Glutamatergic neuron (in vitro differentiated cells): ENCODE results near the gene CATSPERB. TPM values are rescaled to one million over a fixed set of nuclear protein-coding genes. Genes with fewer than 3 reads are reported as not detected.
"Not testable (repeated sequence)": the region's sequence is repeated elsewhere in the genome, so short reads cannot be mapped to it uniquely, and the experiment has no call there.

Experiments
- DNase-seq: peaks from one replicate; pipeline ENCODE4 v3.0.0; 2022
- H3K27ac Mint-ChIP-seq: one replicate; pipeline ENCODE4 v1.8.0; 2020; ENCODE audit warnings: mild to moderate bottlenecking, mixed read lengths, inconsistent platforms; ENCODE audit not compliant: unreplicated experiment
- H3K27me3 Mint-ChIP-seq: one replicate; pipeline ENCODE4 v1.8.0; 2020; ENCODE audit warnings: mild to moderate bottlenecking, moderate library complexity, mixed read lengths, inconsistent platforms; ENCODE audit not compliant: unreplicated experiment
- H3K36me3 Mint-ChIP-seq: one replicate; pipeline ENCODE4 v1.8.0; 2020; ENCODE audit warnings: mild to moderate bottlenecking, mixed read lengths, inconsistent platforms; ENCODE audit not compliant: unreplicated experiment
- H3K4me1 Mint-ChIP-seq: one replicate; pipeline ENCODE4 v1.8.0; 2020; ENCODE audit warnings: mild to moderate bottlenecking, low read depth, mixed read lengths, inconsistent platforms; ENCODE audit not compliant: unreplicated experiment
- H3K4me3 Mint-ChIP-seq: one replicate; pipeline ENCODE4 v1.8.0; 2020; ENCODE audit warnings: mild to moderate bottlenecking, mixed read lengths, inconsistent platforms; ENCODE audit not compliant: unreplicated experiment
- H3K9me3 Mint-ChIP-seq: one replicate; pipeline ENCODE4 v1.8.0; 2020; ENCODE audit warnings: mild to moderate bottlenecking, moderate library complexity, mixed read lengths, inconsistent platforms; ENCODE audit not compliant: unreplicated experiment
- CTCF ChIP-seq: fragments of 200-600 bp; sonication (generic); IDR thresholded peaks from one replicate; pipeline ENCODE4 v1.5.0; 2021; ENCODE audit not compliant: partially characterized antibody, unreplicated experiment
- total RNA-seq: library from RNA; stranded (reverse); fragmentation: NEBNext Ultra II Directional; extraction: Animal tissue kit (Norgen Biotek cat#: 25700); gene quantifications from one replicate; pipeline ENCODE4 v1.2.1, GENCODE V29; 2021; ENCODE audit not compliant: unreplicated experiment

CATSPERB gene
- total RNA-seq, 1 donor from 2014 or later: not detected

- Mint-ChIP-seq H3K27ac (no peak overlapping the region), H3K36me3 (peaks cover 3% of the 10 kb centered on the region), H3K4me1 (no peaks in the 10 kb centered on the region), H3K27me3 (peaks cover 2% of the 10 kb centered on the region), H3K9me3 (peaks cover 4% of the 10 kb centered on the region), H3K4me3 (no peak overlapping the region)
- TF ChIP-seq CTCF: no peak
- DNase-seq: no peak
Observed at GRCh38 chr14:91681118-91681517, 50.8 kb downstream of the CATSPERB start.

DNA sequence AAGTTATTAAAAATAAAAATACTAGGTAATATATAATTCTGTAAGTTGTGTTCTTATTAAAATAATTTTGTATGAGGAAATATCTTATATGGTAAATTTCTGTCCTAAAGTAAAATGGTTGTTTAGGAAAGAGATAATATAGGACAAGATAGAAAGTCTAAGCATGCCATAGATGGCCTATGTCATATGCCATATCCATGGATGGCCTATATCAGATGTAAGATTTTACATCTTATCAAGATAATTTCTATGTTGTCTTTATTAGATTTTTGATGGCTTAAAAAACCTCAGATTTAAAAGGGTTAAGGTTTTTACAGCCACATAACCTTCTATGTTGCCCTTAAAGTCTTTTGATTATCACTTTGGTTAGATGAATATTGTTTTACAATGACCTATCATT is 52.6 kb downstream of the CATSPERB start:
- H3K9me3 Mint-ChIP-seq: peaks cover 9% of the 10 kb centered on the region
- H3K27me3 Mint-ChIP-seq: peaks cover 4% of the 10 kb centered on the region
- no peaks in the 10 kb centered on the region for H3K4me1 Mint-ChIP-seq
- no peak for DNase-seq
- H3K27ac Mint-ChIP-seq: no peak overlapping the region
- no peak overlapping the region for H3K4me3 Mint-ChIP-seq
- peaks cover 8% of the 10 kb centered on the region for H3K36me3 Mint-ChIP-seq
- TF ChIP-seq CTCF: no peak

DNA sequence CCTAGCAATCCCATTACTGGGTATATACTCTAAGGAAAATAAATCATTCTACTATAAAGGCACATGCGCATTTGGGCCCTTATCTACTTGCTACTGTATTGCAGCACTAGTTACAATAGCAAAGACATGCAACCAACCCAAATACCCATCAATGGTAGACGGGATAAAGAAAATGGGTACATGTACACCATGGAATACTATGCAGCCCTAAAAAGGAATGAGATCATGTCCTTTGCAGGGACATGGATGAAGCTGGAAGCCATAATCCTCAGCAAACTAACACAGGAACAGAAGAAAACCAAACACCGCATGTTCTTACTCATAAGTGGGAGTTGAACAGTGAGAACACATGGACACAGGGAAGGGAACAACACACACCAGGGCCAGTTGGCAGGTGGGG is 54.2 kb downstream of the CATSPERB start:
- H3K36me3 Mint-ChIP-seq, H3K4me3 Mint-ChIP-seq, H3K27ac Mint-ChIP-seq, DNase-seq, H3K27me3 Mint-ChIP-seq, H3K9me3 Mint-ChIP-seq, H3K4me1 Mint-ChIP-seq: not testable (repeated sequence)

DNA sequence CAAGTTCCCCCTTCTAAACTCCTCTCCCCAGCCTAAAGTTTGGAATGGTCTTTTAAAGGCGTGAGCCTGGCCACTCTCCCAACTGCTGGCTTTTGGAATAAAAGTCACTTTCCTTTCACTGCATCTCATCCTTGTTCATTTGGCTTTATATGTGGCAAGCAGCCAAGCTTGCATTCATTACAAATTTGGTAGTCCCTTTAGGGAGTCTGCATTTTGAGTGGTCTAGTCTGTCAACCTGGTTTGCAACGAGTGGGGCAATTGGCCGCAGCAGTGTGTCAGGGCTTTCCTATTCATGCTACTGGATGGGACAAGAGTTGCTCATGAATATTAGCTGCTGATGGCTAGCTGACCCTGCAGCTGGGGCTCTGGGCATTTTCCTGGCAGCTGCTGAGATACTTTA is 57.0 kb downstream of the CATSPERB start:
- H3K27ac Mint-ChIP-seq: no peak overlapping the region
- H3K27me3 Mint-ChIP-seq: peaks cover 3% of the 10 kb centered on the region
- H3K9me3 Mint-ChIP-seq: peaks cover 8% of the 10 kb centered on the region
- no peak for TF ChIP-seq CTCF
- H3K36me3 Mint-ChIP-seq: peaks cover 5% of the 10 kb centered on the region
- no peaks in the 10 kb centered on the region for H3K4me1 Mint-ChIP-seq
- DNase-seq: no peak
- no peak overlapping the region for H3K4me3 Mint-ChIP-seq

DNA sequence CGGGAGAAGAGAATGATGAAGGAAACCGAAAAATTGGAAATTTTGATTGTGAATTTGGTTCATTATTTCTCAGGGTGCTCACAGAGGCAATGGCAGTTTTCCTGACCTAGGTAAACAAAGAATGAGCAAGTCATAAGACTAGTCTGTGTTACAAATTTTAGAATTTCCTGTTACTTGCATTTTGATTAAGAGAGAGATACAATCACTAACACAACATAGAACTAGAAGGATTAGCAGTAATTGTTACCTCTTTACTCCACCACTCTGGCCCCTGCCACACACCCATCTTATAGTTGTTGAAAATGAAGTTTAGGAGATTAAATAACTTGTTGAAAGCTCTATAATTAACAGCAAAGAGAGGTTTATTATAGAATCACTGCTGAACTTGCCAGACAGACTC is 62.0 kb downstream of the CATSPERB start:
- Mint-ChIP-seq H3K27ac (no peak overlapping the region), H3K4me3 (no peak overlapping the region), H3K9me3 (no peaks in the 10 kb centered on the region), H3K36me3 (no peaks in the 10 kb centered on the region), H3K27me3 (peaks cover 3% of the 10 kb centered on the region), H3K4me1 (no peaks in the 10 kb centered on the region)
- no peak for TF ChIP-seq CTCF
- no peak for DNase-seq

DNA sequence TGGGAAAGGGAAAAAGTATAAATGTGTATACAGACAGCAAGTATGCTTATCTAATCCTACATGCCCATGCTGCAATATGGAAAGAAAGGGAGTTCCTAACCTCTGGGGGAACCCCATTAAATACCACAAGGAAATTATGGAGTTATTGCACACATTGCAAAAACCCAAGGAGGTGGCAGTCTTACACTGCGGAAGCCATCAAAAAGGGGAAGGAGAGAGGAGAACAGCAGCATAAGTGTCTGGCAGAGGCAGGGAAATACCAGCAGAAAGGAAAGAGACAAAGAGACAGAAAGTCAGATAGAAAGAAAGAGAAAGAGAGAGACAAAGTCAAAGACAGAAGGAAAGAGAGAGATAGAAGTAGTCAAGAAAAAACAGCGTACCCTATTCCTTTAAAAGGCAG is 64.8 kb downstream of the CATSPERB start:
- H3K36me3 Mint-ChIP-seq, DNase-seq, H3K4me1 Mint-ChIP-seq, H3K4me3 Mint-ChIP-seq, H3K27me3 Mint-ChIP-seq, H3K27ac Mint-ChIP-seq, H3K9me3 Mint-ChIP-seq: not testable (repeated sequence)
